GM12878 (cell line): Measurements from ENCODE around the gene CMSS1. TPM values are rescaled to one million over a fixed set of nuclear protein-coding genes. Genes with fewer than 3 reads are reported as not detected.

Experiments used
- ATAC-seq: fragments of 200-7000 bp; cut with Tn5 transposase; 3 replicates; pipeline ENCODE4 v1.9.1; 2020; ENCODE audit warnings: mild to moderate bottlenecking, moderate library complexity
- BruUV-seq: library from RNA; stranded (reverse); fragments of 400-500 nt; replicated peaks from 2 replicates; lab custom pipeline; 2021; lab: Mats Ljungman, UMichigan
- CTCF ChIA-PET: fragments of 300-600 bp; sonication (Branson Sonifier 250); formaldehyde crosslinking; extraction: SDS; loops from one replicate; lab custom pipeline; 2021; ENCODE audit warnings: inconsistent platforms; lab: Yijun Ruan, JAX
- POLR2A ChIA-PET: fragments of 350-600 bp; formaldehyde crosslinking; extraction: SDS; loops from one replicate; lab custom pipeline; 2021; ENCODE audit warnings: inconsistent platforms; lab: Charles Lee
- RAD21 ChIA-PET: fragments of 300-600 bp; sonication (Branson Sonifier 250); formaldehyde crosslinking; loops from one replicate; lab custom pipeline; 2023; ENCODE audit warnings: antibody characterized with exemption; ENCODE audit not compliant: unreplicated experiment; lab: Charles Lee
- SMC1A ChIA-PET: fragments of 300-600 bp; sonication (Branson Sonifier 250); formaldehyde crosslinking; loops from one replicate; lab custom pipeline; 2023; ENCODE audit not compliant: unreplicated experiment, uncharacterized antibody; lab: Charles Lee
- DNase-seq: peaks from one replicate; pipeline ENCODE4 v3.0.0-alpha.2; 2011; ENCODE audit warnings: low read depth, low spot score
- FAIRE-seq: peaks from 3 replicates; lab custom pipeline; 2011; peaks lifted over from hg19 to GRCh38; lab: Jason Lieb, UNC
- H2AFZ ChIP-seq: 2 replicates; pipeline ENCODE4 v1.6.0; 2011; ENCODE audit warnings: low read depth, low read length, control low read depth; ENCODE audit not compliant: control insufficient read depth
- H3K27ac ChIP-seq: 2 replicates; pipeline ENCODE4 v1.5.1; 2011; ENCODE audit warnings: control low read depth; ENCODE audit not compliant: control insufficient read depth, insufficient read depth
- H3K27me3 ChIP-seq, 2 experiments: replicated peaks in 1 of 2; 2 replicates each; pipeline versions ENCODE4 v1.6.0 to v1.6.1; 2011; ENCODE audit warnings: low read length in 1 of 2; ENCODE audit not compliant: control insufficient read depth in 2 of 2, insufficient read depth in 2 of 2
- H3K36me3 ChIP-seq, 2 experiments: 2 replicates each; pipeline ENCODE4 v1.5.1; 2011; ENCODE audit warnings: low read length in 1 of 2; ENCODE audit not compliant: control insufficient read depth in 2 of 2, insufficient read depth in 2 of 2
- H3K4me1 ChIP-seq: 2 replicates; pipeline ENCODE4 v1.6.1; 2011; ENCODE audit warnings: mild to moderate bottlenecking, low read length, moderate library complexity, mixed read lengths; ENCODE audit not compliant: control insufficient read depth, insufficient read depth
- H3K4me2 ChIP-seq: 2 replicates; pipeline ENCODE4 v1.6.0; 2011; ENCODE audit warnings: control low read depth; ENCODE audit not compliant: control insufficient read depth, insufficient read depth
- H3K4me3 ChIP-seq: fragments of 200-600 bp; sonication (generic); 2 replicates; pipeline ENCODE4 v1.5.1; 2016
- H3K79me2 ChIP-seq: 2 replicates; pipeline ENCODE4 v1.6.0; 2011; ENCODE audit warnings: low read length; ENCODE audit not compliant: control insufficient read depth, insufficient read depth
- H3K9ac ChIP-seq: 2 replicates; pipeline ENCODE4 v1.8.0; 2011; ENCODE audit warnings: low read length, control low read depth, mixed read lengths; ENCODE audit not compliant: control insufficient read depth, insufficient read depth
- H3K9me3 ChIP-seq: replicated peaks from 3 replicates; pipeline ENCODE4 v1.5.1; 2011; ENCODE audit warnings: mild to moderate bottlenecking, low read length; ENCODE audit not compliant: control insufficient read depth, insufficient read depth
- H4K20me1 ChIP-seq: 2 replicates; pipeline ENCODE4 v1.6.0; 2011; ENCODE audit not compliant: control insufficient read depth, insufficient read depth
- CBX3 ChIP-seq: fragments of 200-600 bp; sonication (generic); IDR thresholded peaks from 2 replicates; pipeline ENCODE4 v1.6.1; 2016; ENCODE audit warnings: low read depth, borderline replicate concordance
- EP300 ChIP-seq, 2 experiments: fragments of 150-350 bp in 1 of 2; IDR thresholded peaks; 2 replicates each; pipeline ENCODE4 v1.6.1; 2011 to 2012; ENCODE audit warnings: low read depth in 2 of 2, low read length in 2 of 2, borderline replicate concordance in 1 of 2, improper control_type of control experiment in 1 of 2, inconsistent platforms in 1 of 2; ENCODE audit not compliant: control insufficient read depth in 1 of 2
- HDAC6 ChIP-seq: fragments of 200-600 bp; sonication (generic); IDR thresholded peaks from one replicate; pipeline ENCODE4 v1.8.0; 2017; ENCODE audit warnings: antibody characterized with exemption; ENCODE audit not compliant: unreplicated experiment
- KDM1A ChIP-seq: fragments of 200-600 bp; sonication (generic); IDR thresholded peaks from 2 replicates; pipeline ENCODE4 v1.6.1; 2016; ENCODE audit warnings: borderline replicate concordance
- KLF5 ChIP-seq: fragments of 450-650 bp; IDR thresholded peaks from 2 replicates; pipeline ENCODE4 v1.6.1; 2014; ENCODE audit warnings: mild to moderate bottlenecking; ENCODE audit not compliant: partially characterized antibody
- MTA2 ChIP-seq: fragments of 450-650 bp; IDR thresholded peaks from 2 replicates; pipeline ENCODE4 v1.6.1; 2016; ENCODE audit warnings: low read depth, mild to moderate bottlenecking, moderate library complexity
- NFIC ChIP-seq: IDR thresholded peaks from 2 replicates; pipeline ENCODE4 v1.6.1; 2012; ENCODE audit warnings: low read depth, mild to moderate bottlenecking, inconsistent platforms, low read length, moderate library complexity
- NRF1 ChIP-seq: conservative IDR thresholded peaks from 2 replicates; pipeline ENCODE4 v1.6.1; 2011; ENCODE audit warnings: mild to moderate bottlenecking, low read depth, low read length, improper control_type of control experiment
- SIN3A ChIP-seq: IDR thresholded peaks from 2 replicates; pipeline ENCODE4 v1.6.1; 2012; ENCODE audit warnings: low read depth, low read length, improper control_type of control experiment
- SMAD5 ChIP-seq: IDR thresholded peaks from 2 replicates; pipeline ENCODE4 v1.6.1; 2016; ENCODE audit warnings: antibody characterized with exemption, low read depth
- SPI1 ChIP-seq: IDR thresholded peaks from 2 replicates; pipeline ENCODE4 v1.6.1; 2011; ENCODE audit warnings: low read depth, mild to moderate bottlenecking, low read length, moderate library complexity, borderline replicate concordance; ENCODE audit not compliant: insufficient read depth
- SREBF1 ChIP-seq: IDR thresholded peaks from 2 replicates; pipeline ENCODE4 v1.6.1; 2012; ENCODE audit warnings: mild to moderate bottlenecking, low read length
- STAT3 ChIP-seq: IDR thresholded peaks from 2 replicates; pipeline ENCODE4 v1.6.1; 2011; ENCODE audit warnings: low read depth, low read length, improper control_type of control experiment
- ZNF687 ChIP-seq: fragments of 450-650 bp; IDR thresholded peaks from 2 replicates; pipeline ENCODE4 v1.6.1; 2017; ENCODE audit warnings: mild to moderate bottlenecking, moderate library complexity
- WGBS: methylation state at CpG from one replicate; pipeline ENCODE4 v1.1.6; 2016; ENCODE audit warnings: low lambda C conversion rate; ENCODE audit not compliant: insufficient replicate concordance, insufficient coverage; ENCODE audit errors: missing lambda C conversion rate; 5-methylcytosine and 5-hydroxymethylcytosine counted together
- in situ Hi-C: fragments of 300-500 bp; cut with MboI; formaldehyde crosslinking; loops from 9 replicates; pipeline ENCODE4 v1.14.3; 2018; ENCODE audit warnings: mixed read lengths
- intact Hi-C: fragments of 100-400 bp; cut with micrococcal nuclease; formaldehyde crosslinking; loops from one replicate; pipeline ENCODE4 v1.14.2; 2022; ENCODE audit not compliant: unreplicated experiment
- polyA plus RNA-seq, 11 experiments: library from polyadenylated mRNA; depleted of rRNA in 4 of 11; unstranded in 6 of 11; stranded (reverse) in 5 of 11; fragments of >200 nt; fragmentation: Nextera tagmentation in 4 of 11; fragmentation: Illumina TruSeq in 1 of 11; extraction: Ambion mirVana in 4 of 11; extraction: Trizol in 1 of 11; gene quantifications; 1 replicate in 1 of 11; 2 replicates in 10 of 11; pipeline versions ENCODE4 v1.2.1 to v1.2.3, GENCODE V29; 2011 to 2016; ENCODE audit warnings: inconsistent platforms in 2 of 11, missing spikeins in 2 of 11, low read depth in 1 of 11
- total RNA-seq, 4 experiments: library from RNA; depleted of rRNA in 3 of 4; stranded (reverse); fragments of >200 nt in 3 of 4; fragmentation: Illumina TruSeq in 1 of 4; extraction: Trizol in 1 of 4; gene quantifications; 2 replicates each; pipeline versions ENCODE4 v1.2.1 to v1.2.3, GENCODE V29; 2013 to 2021
- TF ChIP-seq, protein P1 (sequence below): fragments of 150-350 bp; IDR thresholded peaks from 2 replicates; pipeline ENCODE4 v1.6.1; 2016; ENCODE audit warnings: low read depth, low read length

Gene CMSS1
- total and polyA plus RNA-seq, 10 of the 15 experiments (the other 5 are each of a cell fraction or from before 2014, with no cell fraction given): 31.0 to 118 (median 70.1) TPM

DNA sequence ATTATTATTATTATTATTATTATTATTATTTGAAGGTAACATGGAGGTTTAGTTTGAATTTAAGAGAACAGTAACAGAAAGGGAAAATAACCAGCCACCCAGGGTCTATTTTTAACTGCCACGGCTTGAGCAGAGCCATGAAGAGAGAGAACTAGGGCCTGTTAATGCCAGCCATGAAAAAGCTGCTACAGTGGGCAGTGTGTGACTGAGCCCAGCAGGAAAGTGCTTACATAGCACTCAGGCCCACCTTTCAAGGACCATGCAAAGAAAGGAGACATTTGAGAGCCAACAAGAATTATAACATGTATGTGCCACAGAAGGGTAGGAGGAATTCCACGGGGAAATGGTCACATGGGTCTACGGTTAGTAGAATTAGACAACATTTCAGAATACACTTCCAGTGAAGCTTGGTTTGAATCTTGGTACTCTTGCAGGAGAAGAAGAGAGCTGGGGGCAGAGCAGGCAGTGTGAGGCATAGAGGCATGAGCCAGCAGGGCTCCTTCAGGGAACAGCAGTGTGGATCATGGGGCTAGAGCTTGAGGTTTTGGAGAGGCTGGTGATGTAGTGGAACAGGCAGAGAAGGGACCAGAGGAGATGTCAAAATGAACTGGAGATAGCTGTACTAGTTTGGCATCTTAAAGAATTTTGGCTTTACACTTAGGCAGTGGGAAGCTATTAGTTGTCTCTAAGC, 140.7 kb downstream of the CMSS1 start:
- DNase-seq (no peak), ATAC-seq (no peak), FAIRE-seq (no peak)
- H4K20me1 ChIP-seq: no peaks in the 10 kb centered on the region
- SMC1A ChIA-PET: interaction anchor here (1.1 to 2.0 kb wide), 4 partner anchors 8 to 16 kb away, joined by 4 to 5 read pairs (median 5); no protein-coding TSS in a partner anchor
- no peak overlapping the region for H3K9ac ChIP-seq
- H3K4me3 ChIP-seq: no peak overlapping the region
- CTCF ChIA-PET: interaction anchor here (1.0 kb wide), 1 partner anchor 8 kb away, joined by 3 read pairs; no protein-coding TSS in a partner anchor
- intact Hi-C loops: no loop called here
- H3K4me2 ChIP-seq: no peak overlapping the region
- H2AFZ ChIP-seq: no peak overlapping the region
- H3K9me3 ChIP-seq: no peaks in the 10 kb centered on the region
- no TSS peak for BruUV-seq
- no peaks in the 10 kb centered on the region for H3K36me3 ChIP-seq
- 100% methylated on average over 3 of the region's 3 CpGs for WGBS
- POLR2A ChIA-PET: interaction anchor here (0.6 to 1.3 kb wide), 3 partner anchors 11 to 399 kb away, joined by 3 to 4 read pairs (median 3); no protein-coding TSS in a partner anchor
- no peaks in the 10 kb centered on the region for H3K4me1 ChIP-seq
- no peak overlapping the region for H3K27ac ChIP-seq
- RAD21 ChIA-PET: no interaction called here
- in situ Hi-C loops: no loop called here
- H3K27me3 ChIP-seq: no peaks in the 10 kb centered on the region
- H3K79me2 ChIP-seq: no peaks in the 10 kb centered on the region
- TF ChIP-seq ZNF687: no peak
- TF ChIP-seq SREBF1: no peak
- TF ChIP-seq SMAD5: no peak
- TF ChIP-seq SIN3A: no peak
- TF ChIP-seq, protein P1, sequence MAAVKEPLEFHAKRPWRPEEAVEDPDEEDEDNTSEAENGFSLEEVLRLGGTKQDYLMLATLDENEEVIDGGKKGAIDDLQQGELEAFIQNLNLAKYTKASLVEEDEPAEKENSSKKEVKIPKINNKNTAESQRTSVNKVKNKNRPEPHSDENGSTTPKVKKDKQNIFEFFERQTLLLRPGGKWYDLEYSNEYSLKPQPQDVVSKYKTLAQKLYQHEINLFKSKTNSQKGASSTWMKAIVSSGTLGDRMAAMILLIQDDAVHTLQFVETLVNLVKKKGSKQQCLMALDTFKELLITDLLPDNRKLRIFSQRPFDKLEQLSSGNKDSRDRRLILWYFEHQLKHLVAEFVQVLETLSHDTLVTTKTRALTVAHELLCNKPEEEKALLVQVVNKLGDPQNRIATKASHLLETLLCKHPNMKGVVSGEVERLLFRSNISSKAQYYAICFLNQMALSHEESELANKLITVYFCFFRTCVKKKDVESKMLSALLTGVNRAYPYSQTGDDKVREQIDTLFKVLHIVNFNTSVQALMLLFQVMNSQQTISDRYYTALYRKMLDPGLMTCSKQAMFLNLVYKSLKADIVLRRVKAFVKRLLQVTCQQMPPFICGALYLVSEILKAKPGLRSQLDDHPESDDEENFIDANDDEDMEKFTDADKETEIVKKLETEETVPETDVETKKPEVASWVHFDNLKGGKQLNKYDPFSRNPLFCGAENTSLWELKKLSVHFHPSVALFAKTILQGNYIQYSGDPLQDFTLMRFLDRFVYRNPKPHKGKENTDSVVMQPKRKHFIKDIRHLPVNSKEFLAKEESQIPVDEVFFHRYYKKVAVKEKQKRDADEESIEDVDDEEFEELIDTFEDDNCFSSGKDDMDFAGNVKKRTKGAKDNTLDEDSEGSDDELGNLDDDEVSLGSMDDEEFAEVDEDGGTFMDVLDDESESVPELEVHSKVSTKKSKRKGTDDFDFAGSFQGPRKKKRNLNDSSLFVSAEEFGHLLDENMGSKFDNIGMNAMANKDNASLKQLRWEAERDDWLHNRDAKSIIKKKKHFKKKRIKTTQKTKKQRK: no peak
- no peak for TF ChIP-seq KDM1A
- no peak for TF ChIP-seq CBX3
- TF ChIP-seq SPI1: no peak
- TF ChIP-seq NFIC: no peak
- no peak for TF ChIP-seq MTA2
- no peak for TF ChIP-seq STAT3
- TF ChIP-seq NRF1: no peak
- TF ChIP-seq HDAC6: no peak
- TF ChIP-seq EP300 (IDR thresholded peaks at IDR 0.05; ENCODE audit: borderline replicate concordance in 1 of 2, control insufficient read depth in 1 of 2, low read depth in 2 of 2, low read length in 2 of 2): no peak
- no peak for TF ChIP-seq KLF5
